HG02884 (cell line): Measurements from ENCODE around the gene KLHL26.

Experiments
- ATAC-seq: cut with Tn5 transposase; IDR thresholded peaks from one replicate; pipeline ENCODE4 v1.9.1; 2021; ENCODE audit warnings: mild to moderate bottlenecking, moderate library complexity; ENCODE audit not compliant: unreplicated experiment

KLHL26 gene

GRCh38 chr19:18646535-18647370 is 9.9 kb downstream of the KLHL26 start:
- no peak for ATAC-seq

DNA sequence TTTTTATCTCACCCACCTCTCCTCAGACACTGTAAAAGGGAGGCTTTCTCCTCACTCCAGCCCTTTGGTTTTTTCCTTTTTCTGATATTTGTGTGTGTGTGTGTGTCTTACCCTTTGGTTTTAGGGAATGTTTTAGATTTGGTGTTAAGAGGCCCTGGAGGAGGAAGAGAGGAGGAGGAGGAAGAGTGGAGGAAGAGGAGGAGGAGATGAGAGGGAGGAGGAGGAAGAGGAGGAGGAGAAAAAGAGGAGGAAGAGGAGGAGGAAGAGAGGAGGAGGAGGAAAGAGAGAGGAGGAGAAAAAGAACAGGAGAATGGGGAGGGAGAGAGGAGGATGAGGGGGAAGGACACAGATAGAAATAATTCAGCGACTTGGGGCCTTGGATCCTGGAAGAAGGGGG is 10.5 kb downstream of the KLHL26 start:
- no peak for ATAC-seq

- ATAC-seq = no peak
Observed at GRCh38 chr19:18647807-18648206, 11.0 kb downstream of the KLHL26 start.

GRCh38 chr19:18648973-18649315 is 12.1 kb downstream of the KLHL26 start:
- no peak for ATAC-seq

- ATAC-seq = no peak
Observed at GRCh38 chr19:18649371-18650020, 12.7 kb downstream of the KLHL26 start.

DNA sequence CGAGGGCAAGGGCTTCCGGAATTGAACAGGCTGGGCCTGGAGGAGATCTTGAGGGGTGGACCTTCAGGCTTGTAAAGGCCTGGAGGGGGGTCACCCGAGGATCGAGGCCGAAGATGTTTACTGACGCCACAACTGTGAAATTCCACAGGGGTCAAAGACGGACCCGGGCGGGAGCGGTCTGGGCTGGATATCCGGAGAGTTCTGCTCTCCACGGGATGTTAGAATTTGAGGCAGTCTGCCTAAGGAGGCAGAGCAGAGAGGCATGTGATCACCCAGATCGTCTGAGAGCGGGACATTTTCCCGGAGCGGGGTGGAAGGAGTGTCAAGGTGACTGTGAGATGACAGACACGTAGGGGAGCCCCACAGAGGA is 13.2 kb downstream of the KLHL26 start:
- ATAC-seq = no peak

DNA sequence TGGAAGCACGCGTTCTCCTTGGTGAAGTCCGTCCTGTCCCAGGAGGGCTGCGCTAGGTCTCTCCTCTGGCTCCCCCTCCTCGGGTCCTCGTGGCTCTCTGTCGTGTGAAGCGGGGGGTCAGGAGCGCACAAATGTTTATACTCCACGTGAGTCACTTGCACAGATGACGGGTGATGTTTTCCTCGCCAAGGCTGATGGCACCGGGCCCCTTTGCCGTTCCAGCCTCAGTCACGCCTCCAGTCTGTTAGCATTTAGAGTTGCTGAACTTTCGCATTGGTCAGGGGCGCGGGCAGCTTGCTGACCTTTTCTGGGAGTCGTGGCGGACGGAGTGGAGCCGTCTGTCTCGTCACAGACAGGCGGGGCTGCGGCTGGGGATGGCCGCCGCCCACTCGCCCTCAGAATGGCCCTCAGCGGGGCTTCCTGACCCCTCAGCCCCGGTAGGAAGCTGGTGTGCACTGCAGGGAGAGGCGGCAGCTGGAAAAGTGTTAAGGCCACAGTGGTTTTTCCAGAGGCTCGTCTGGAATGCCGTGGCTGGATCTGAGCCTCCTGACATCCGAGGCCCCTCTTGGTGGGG is 13.7 kb downstream of the KLHL26 start:
- no peak for ATAC-seq

GRCh38 chr19:18651300-18651699 is 14.5 kb downstream of the KLHL26 start:
- no peak for ATAC-seq

DNA sequence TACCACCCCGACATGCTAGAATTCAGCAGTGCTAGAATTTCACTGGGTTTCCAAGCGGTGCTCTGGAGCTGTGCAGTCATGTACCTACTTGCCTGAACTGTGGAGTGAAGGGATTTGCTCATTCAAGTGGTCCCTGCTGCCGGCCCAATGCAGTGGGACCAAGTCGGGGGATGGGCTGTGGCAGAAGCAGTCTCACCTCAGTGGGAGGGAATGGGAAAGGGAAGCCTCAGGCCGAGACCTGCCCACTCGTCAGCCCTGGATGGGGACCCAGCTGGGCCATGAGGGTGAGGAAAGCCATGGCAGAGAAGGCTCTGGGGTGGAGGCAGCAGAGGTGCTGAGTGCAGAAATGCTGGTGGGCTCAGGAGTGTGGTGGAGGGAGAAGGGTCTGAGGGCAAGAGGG is 14.9 kb downstream of the KLHL26 start:
- ATAC-seq = no peak

- ATAC-seq = no peak
Observed at GRCh38 chr19:18653853-18654252, 17.0 kb downstream of the KLHL26 start.

GRCh38 chr19:18654469-18654868 is 17.6 kb downstream of the KLHL26 start:
- ATAC-seq = no peak

GRCh38 chr19:18655173-18655844 is 18.5 kb downstream of the KLHL26 start:
- no peak for ATAC-seq

DNA sequence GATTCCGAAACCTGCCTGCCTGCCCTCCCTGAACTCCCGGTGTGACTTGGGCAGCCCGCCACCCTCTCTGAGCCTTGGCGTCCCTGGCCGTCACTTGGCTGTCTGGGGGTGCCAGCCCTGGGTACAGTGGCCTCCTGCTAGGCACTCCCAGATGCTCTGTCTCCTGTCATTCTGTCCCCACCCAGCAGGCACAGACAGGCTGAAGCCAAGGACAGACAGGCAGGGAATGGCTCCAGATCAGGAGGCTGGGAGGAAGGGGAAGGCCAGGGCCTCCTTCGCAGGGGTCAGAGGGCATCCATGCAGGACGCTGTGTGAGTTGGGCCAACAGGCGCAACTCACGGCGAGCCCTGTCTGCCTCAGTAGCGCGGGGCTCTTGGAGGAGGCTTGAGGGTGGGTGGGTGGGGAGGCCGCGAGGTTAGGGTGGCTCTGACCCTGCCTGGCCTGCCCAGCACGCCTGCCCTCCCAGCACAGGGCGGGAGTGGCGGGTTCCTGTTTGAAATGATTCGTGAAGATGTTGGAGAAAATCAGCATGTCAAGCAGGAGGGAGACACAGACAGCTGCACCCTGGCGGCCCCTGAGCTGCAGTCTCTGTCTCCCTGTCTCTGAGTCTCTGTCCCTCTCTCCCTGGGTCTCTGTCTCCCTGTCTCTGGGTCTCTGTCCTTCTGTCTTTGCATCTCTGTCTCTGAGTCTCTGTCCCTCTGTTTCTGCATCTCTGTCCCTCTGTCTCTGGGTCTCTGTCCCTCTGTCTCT is 19.7 kb downstream of the KLHL26 start:
- ATAC-seq = no peak

- no peak for ATAC-seq
Observed at GRCh38 chr19:18657590-18658365, 20.9 kb downstream of the KLHL26 start.

- ATAC-seq = no peak
Observed at GRCh38 chr19:18658366-18658855, 21.6 kb downstream of the KLHL26 start.

DNA sequence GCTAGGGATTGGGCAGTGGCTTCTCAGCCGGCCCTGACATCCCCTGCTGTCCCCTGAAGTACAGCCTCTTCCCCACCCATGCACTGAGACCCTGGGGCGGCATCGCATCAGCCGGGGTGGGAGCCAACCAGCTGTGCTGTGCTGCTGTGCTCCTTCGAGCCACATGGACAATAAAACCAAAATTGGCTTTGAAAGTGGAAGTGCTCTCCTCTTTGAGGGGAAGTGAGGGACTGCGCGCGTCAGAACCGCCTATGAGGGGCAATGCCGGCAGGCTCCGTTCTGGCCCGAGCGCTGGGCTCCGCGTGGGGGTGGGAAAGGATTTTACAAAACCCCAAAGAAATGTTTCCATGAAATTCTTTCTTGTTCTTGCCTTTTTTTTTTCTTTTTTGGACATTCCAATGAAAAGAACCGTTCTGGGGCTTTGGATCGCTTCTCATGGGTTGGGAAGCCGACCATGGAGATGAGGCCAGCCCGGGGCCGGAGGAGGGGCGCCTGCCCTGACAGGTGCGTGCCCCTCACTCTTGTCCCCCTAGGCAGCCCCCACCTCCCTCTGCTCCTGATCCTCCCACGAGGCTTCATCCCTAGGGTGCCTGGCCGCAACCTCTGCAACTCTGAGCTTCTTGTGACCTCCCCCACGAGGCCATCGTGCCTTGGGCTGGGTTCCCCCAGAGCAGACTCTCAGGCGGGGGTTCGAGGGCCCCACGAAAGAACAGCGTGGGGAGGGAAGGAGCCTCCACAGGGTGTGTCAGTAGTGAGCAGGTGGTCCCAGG is 22.6 kb downstream of the KLHL26 start:
- no peak for ATAC-seq

DNA sequence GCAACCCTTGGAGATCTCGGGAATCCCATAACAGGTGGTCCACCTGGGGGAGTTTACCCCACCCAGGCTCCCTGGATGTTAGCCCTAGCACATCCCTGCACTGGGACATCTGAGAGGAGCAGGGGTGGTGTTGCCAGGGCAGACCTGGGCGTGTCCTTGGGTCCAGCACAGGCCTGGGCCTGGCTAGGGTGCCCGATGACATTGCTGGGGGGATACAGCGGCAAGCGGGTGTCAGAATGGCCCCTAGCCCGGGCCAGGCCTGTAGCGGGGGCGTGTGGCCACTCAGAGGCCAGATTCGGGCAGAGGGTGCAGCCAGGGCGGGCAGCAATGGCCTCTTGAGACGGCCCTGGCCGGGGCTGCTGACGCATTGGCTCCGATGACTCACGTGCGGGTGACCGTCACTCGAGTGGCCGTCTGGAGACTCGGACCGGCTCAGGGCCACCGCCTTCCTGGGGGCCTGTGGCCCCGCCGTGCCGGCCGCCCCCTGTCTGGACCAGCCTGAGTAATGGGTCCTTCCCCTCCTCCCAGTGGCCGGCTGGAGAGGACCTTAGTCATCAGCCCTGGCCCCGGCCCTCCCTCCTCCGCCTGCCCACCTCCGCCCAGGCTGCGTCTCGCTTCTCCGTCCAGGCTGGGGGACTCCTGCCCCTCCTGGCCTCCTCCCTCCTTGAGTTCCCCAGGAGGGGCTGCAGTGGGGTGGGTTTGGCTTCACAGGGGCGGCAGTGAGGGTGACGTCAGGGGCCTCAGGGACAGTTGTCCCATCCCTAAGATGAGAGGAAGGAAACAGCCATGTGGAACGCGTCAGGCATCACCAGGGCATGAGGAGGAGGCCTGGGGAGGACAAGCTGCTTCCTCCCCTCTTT is 23.5 kb downstream of the KLHL26 start:
- no peak for ATAC-seq

- no peak for ATAC-seq
Observed at GRCh38 chr19:18660939-18661670, 24.3 kb downstream of the KLHL26 start.
